Fibroblast of the aortic adventitia (primary cell): Measurements from ENCODE around the gene RELB. TPM values are rescaled to one million over a fixed set of nuclear protein-coding genes. Genes with fewer than 3 reads are reported as not detected.
"Not testable (repeated sequence)": the region's sequence is repeated elsewhere in the genome, so short reads cannot be mapped to it uniquely, and the experiment has no call there.

ENCODE experiments used
- DNase-seq: peaks from one replicate; pipeline ENCODE4 v3.0.0-alpha.2; 2010; ENCODE audit warnings: low read depth
- H3K4me3 ChIP-seq: 2 replicates; pipeline ENCODE4 v1.5.1; 2011; ENCODE audit warnings: low read depth, mild to moderate bottlenecking, control low read depth, low read length, moderate library complexity
- CTCF ChIP-seq: IDR thresholded peaks from 2 replicates; pipeline ENCODE4 v1.5.1; 2011; ENCODE audit warnings: mild to moderate bottlenecking, low read length, control low read depth, inconsistent platforms; ENCODE audit not compliant: insufficient read depth
- total RNA-seq: library from RNA; depleted of rRNA; stranded (reverse); fragments of >200 nt; gene quantifications from 2 replicates; pipeline ENCODE4 v1.2.3, GENCODE V29; 2012; ENCODE audit warnings: low replicate concordance

The RELB gene
- total RNA-seq, 1 donor: 5.9 TPM

- no peak for TF ChIP-seq CTCF
- H3K4me3 ChIP-seq: no peak overlapping the region
- no peak for DNase-seq
These were observed 41.6 kb upstream of the RELB start for GRCh38 chr19:44959691-44960090.

- no peak for TF ChIP-seq CTCF
- H3K4me3 ChIP-seq: no peak overlapping the region
- no peak for DNase-seq
These were observed 40.1 kb upstream of the RELB start for GRCh38 chr19:44960906-44961728.

- TF ChIP-seq CTCF: no peak
- DNase-seq: no peak
- no peak overlapping the region for H3K4me3 ChIP-seq
These were observed 39.4 kb upstream of the RELB start for GRCh38 chr19:44961821-44962220.

- H3K4me3 ChIP-seq: no peak overlapping the region
- DNase-seq: no peak
- TF ChIP-seq CTCF: no peak
These were observed 33.1 kb upstream of the RELB start for GRCh38 chr19:44968118-44968517.

- no peak for TF ChIP-seq CTCF
- DNase-seq: no peak
- no peak overlapping the region for H3K4me3 ChIP-seq
These were observed 32.6 kb upstream of the RELB start for GRCh38 chr19:44968670-44969069.

GRCh38 chr19:44969437-44969836, 31.8 kb upstream of the RELB start:
- no peak overlapping the region for H3K4me3 ChIP-seq
- TF ChIP-seq CTCF: no peak
- no peak for DNase-seq

- not testable (repeated sequence) for DNase-seq, H3K4me3 ChIP-seq
These were observed 29.8 kb upstream of the RELB start for GRCh38 chr19:44971451-44971850.
